H1 (cell line): ENCODE measurements around the gene NECTIN1. TPM values are rescaled to one million over a fixed set of nuclear protein-coding genes. Genes with fewer than 3 reads are reported as not detected.

Source experiments
- BRCA1 ChIP-seq: IDR thresholded peaks from 2 replicates; pipeline ENCODE4 v1.6.1; 2012; ENCODE audit warnings: low read depth, low read length, improper control_type of control experiment
- POLR2AphosphoS5 ChIP-seq: IDR thresholded peaks from 2 replicates; pipeline ENCODE4 v1.6.1; 2011; ENCODE audit warnings: low read depth, low read length
- POU5F1 ChIP-seq: IDR thresholded peaks from 2 replicates; pipeline ENCODE4 v1.6.1; 2011; ENCODE audit warnings: low read depth, mild to moderate bottlenecking, low read length, moderate library complexity
- TCF12 ChIP-seq: IDR thresholded peaks from 2 replicates; pipeline ENCODE4 v1.6.1; 2011; ENCODE audit warnings: low read depth, mild to moderate bottlenecking, low read length
- polyA plus RNA-seq, 7 experiments: library from polyadenylated mRNA; depleted of rRNA in 3 of 7; stranded (reverse) in 5 of 7; unstranded in 2 of 7; fragments of >200 nt in 5 of 7; fragments of 200-250 nt in 2 of 7; gene quantifications; 1 replicate in 5 of 7; 2 replicates in 1 of 7; 4 replicates in 1 of 7; pipeline versions ENCODE4 v1.2.1 to v1.2.3, GENCODE V29; 2011 to 2013; ENCODE audit warnings: missing spikeins in 2 of 7, mixed read lengths in 2 of 7
- total RNA-seq: library from RNA; stranded (reverse); fragmentation: NEBNext Ultra II Directional; extraction: Animal tissue kit (Norgen Biotek cat#: 25700); gene quantifications from 2 replicates; pipeline ENCODE4 v1.2.1, GENCODE V29; 2021

The NECTIN1 gene
- total and polyA plus RNA-seq, 2 of the 8 experiments (the other 6 are each of a cell fraction or from before 2014, with no cell fraction given): 43.2 to 97.7 TPM

- TF ChIP-seq TCF12: no peak
- TF ChIP-seq POU5F1: no peak
- no peak for TF ChIP-seq BRCA1
- TF ChIP-seq POLR2AphosphoS5: no peak
These were observed 27.3 kb upstream of the NECTIN1 start (continued) for GRCh38 chr11:119756169-119756865.
